Esophagus squamous epithelium (tissue), 4 donors: Measurements from ENCODE around the gene DEAF1.

Experiments
- POLR2A ChIP-seq, 4 donors: fragments of 450-650 bp; IDR thresholded peaks; one replicate each; pipeline ENCODE4 v1.6.1; 2017; ENCODE audit warnings: antibody characterized with exemption in 4 of 4, mild to moderate bottlenecking in 4 of 4, moderate library complexity in 3 of 4
- TF ChIP-seq, protein P1 (sequence below), 6 experiments: fragments of 450-650 bp in 4 of 6; fragments of 200-600 bp in 2 of 6; sonication (generic) in 2 of 6; IDR thresholded peaks; one replicate each; pipeline ENCODE4 v1.5.1; 2016 to 2019; ENCODE audit warnings: antibody characterized with exemption in 6 of 6, mild to moderate bottlenecking in 4 of 6, moderate library complexity in 4 of 6

GRCh38 chr11:709109-709997, 14.3 kb upstream of the DEAF1 start:
- TF ChIP-seq, protein P1, sequence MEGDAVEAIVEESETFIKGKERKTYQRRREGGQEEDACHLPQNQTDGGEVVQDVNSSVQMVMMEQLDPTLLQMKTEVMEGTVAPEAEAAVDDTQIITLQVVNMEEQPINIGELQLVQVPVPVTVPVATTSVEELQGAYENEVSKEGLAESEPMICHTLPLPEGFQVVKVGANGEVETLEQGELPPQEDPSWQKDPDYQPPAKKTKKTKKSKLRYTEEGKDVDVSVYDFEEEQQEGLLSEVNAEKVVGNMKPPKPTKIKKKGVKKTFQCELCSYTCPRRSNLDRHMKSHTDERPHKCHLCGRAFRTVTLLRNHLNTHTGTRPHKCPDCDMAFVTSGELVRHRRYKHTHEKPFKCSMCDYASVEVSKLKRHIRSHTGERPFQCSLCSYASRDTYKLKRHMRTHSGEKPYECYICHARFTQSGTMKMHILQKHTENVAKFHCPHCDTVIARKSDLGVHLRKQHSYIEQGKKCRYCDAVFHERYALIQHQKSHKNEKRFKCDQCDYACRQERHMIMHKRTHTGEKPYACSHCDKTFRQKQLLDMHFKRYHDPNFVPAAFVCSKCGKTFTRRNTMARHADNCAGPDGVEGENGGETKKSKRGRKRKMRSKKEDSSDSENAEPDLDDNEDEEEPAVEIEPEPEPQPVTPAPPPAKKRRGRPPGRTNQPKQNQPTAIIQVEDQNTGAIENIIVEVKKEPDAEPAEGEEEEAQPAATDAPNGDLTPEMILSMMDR (IDR thresholded peaks at IDR 0.05) = no peak
- TF ChIP-seq POLR2A (IDR thresholded peaks at IDR 0.05) = no peak
